IPS-18c (cell line): ENCODE measurements around the gene SLC26A11.
"Not testable (repeated sequence)": the region's sequence is repeated elsewhere in the genome, so short reads cannot be mapped to it uniquely, and the experiment has no call there.

Experiments
- H3K4me3 ChIP-seq: 2 replicates; pipeline ENCODE4 v1.7.0; 2013; ENCODE audit warnings: low read depth, mild to moderate bottlenecking, low read length, moderate library complexity; ENCODE audit not compliant: insufficient read depth
- H3K9me3 ChIP-seq: one replicate; pipeline ENCODE4 v1.6.1; 2013; ENCODE audit warnings: mild to moderate bottlenecking, low read length, moderate library complexity; ENCODE audit not compliant: control insufficient read depth, insufficient read depth

Gene SLC26A11

DNA sequence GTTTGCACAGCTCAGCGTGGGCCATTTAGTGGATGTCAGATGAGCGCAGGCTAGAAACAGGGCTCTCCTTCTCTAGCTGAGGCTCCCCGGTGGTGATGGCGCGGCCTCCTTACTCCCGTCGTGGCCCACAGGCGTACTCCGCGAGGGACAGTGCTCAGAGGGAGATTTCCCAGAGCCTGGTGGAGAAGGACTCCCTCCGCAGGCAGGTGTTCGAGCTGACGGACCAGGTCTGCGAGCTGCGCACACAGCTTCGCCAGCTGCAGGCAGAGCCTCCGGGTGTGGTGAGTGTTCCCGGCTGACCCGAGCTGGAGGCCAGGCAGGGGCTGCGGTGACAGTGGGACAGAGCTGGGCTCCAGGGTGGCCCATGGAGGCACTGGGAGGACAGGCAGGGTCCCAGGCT is 29.0 kb upstream of the SLC26A11 start:
- Histone ChIP-seq H3K4me3 (no peak overlapping the region), H3K9me3 (no peaks in the 10 kb centered on the region)

DNA sequence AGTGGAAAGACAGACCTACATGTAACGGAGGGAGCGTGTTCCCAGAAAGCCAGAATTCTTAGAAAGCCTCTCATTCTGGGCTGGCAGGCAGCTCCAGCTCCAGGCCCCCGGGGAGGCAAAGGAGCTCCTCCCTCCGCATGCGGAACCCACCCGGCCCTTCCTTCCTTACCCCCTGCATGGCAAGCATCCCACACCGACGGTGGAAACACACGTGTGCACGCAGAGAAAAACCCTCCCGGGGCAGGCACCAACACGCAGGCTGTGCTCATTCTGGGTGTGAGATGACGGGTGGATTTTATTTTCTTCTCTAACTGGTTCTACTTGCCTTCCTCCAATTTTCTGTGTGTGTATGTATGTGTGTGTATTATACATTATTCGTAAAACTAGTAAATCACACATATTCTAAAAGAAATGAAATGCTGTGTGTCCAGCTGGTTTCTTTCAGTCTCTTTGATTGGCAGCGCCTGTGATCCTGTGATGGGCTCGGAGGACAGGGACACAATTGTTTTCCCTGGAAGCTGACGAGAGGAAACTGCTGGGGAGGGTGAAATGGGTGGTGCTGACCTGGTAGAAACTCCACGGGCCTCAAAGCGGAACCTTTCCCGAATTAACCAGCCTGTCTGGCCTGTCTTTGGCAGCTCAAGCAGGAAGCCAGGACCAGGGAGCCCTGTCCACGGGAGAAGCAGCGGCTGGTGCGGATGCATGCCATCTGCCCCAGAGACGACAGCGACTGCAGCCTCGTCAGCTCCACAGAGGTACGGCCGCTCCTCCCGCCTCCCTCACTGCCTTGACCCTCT is 28.2 kb upstream of the SLC26A11 start:
- no peak overlapping the region for H3K4me3 ChIP-seq

DNA sequence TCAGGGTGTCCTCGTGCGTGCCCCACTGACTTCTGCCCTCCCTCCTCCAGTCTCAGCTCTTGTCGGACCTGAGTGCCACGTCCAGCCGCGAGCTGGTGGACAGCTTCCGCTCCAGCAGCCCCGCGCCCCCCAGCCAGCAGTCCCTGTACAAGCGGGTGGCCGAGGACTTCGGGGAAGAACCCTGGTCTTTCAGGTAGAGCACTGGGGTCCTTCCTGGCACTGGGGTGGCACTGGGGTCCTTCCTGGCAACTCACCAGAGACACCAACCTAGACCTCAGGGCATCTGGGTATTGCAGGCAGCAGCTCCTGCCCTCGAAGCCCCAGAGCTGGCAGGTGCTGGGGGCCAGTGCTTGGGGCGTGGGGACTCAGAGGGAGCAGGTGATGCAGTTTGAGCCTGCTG is 25.1 kb upstream of the SLC26A11 start:
- Histone ChIP-seq H3K4me3 (no peak overlapping the region), H3K9me3 (no peaks in the 10 kb centered on the region)

More for the DNA sequence above, 28.2 kb upstream of the SLC26A11 start:
- H3K9me3 ChIP-seq, result no peaks in the 10 kb centered on the region

DNA sequence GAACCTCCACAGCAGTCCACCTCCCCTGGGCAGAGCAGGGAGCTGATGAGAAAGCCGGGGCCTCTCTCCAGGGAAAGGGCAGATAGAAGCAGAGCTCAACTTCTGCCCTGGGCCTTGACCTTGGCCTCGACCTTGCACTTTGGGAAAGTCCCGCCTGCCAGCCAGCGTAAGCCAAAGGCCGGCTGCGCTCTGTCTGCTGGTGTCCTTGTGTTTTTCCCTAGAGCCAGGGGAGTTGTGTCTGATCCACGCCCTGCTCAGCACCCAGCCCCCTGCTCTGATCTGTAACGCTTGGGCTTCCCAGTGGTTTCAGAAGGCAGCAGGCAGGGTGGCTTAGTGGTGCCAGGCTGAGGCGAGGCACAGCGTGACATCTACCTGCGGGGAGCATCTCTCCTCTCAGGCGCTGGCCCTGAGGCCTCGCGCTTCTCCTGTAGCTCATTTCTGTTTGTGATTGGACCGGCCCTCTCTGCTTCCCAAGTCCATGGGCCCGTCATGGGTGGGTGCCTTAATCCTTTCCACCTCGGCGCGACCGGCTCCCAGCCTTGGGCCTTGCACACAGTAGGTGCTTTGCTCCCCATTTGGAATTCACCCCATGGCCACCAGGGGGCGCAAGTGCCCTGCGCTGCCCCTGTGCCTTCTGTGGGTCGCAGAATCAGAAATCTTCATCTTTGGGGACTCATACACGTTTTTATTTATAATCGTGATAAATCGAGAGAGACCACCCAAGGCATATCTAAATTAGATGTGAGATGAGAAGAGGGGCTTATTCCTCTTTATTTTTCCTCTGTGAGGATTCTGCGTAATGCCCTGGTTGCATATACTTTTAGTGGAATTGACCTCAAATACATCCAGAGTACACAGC is 24.3 kb upstream of the SLC26A11 start:
- no peak overlapping the region for H3K4me3 ChIP-seq
- H3K9me3 ChIP-seq, result no peaks in the 10 kb centered on the region

DNA sequence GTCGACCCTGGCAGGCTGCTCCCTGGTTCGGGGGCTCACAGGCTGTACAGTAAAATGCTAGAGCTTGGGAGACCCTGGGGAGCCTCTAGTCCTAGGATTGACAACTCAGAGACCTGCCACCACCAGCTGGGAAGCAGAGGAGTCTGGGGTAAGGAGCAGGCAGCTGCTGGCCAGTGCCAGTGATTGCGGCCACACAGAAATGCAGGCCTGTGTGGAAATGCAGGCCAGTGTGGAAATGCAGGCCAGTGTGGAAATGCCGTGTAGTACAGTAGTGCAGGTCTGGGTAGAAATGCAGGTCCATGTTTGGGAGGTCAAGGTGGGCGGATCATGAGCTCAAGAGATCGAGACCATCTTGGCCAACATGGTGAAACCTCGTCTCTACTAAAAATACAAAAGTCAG is 23.6 kb upstream of the SLC26A11 start:
- no peak overlapping the region for H3K4me3 ChIP-seq
- H3K9me3 ChIP-seq, result no peaks in the 10 kb centered on the region

DNA sequence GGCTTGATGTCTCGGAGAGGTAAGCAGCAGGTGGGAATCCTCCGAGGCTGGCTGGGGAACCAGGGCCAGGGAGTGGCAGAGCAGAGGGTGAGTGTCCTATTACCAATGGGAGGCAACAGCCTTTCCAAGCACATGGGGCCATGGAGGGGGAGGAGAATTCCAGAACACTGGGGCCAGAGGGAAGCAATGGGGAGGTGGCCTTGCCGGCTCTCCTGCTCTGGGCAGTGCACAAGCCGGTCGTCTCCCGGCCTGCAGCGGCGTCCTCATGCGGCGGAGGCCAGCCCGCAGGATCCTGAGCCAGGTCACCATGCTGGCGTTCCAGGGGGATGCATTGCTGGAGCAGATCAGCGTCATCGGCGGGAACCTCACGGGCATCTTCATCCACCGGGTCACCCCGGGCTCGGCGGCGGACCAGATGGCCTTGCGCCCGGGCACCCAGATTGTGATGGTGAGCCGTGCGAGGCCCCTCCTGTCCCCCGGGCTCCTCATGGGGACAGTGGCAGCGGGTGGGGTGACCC is 22.0 kb upstream of the SLC26A11 start:
- Histone ChIP-seq H3K4me3 (no peak overlapping the region), H3K9me3 (no peaks in the 10 kb centered on the region)

DNA sequence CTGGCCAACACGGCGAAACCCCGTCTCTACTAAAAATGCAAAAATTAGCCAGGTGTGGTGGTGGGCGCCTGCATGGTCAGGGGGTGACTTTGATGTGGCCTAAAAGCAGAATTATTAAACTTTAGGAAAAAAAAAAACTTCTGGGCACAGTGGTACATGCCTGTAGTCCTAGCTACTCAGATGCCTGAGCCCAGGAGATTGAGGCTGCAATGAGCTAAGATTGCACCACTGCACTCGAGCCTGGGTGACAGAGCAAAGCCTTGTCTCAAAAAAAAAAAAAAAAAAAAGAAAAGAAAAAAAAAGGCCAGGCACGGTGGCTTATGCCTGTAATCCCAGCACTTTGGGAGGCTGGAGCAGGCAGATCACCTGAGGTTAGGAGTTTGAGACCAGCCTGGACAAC is 20.9 kb upstream of the SLC26A11 start:
- H3K9me3 ChIP-seq, H3K4me3 ChIP-seq: not testable (repeated sequence)

DNA sequence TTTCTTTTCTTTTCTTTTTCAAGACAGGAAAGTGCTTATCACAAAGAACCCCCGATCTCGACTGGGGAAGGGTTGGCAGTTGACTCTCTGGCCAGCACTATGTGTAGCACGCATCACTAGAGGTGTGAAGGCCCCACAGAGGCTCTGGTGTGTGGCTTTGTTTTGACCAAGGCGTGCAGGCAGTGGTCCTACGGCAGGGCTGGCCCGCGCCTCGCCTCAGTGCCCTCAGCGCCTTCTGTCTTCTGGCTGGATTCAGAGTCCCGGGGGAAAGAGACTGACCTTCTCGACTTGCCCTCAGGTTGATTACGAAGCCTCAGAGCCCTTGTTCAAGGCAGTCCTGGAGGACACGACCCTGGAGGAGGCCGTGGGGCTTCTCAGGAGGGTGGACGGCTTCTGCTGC is 18.8 kb upstream of the SLC26A11 start:
- Histone ChIP-seq H3K4me3 (no peak overlapping the region), H3K9me3 (no peaks in the 10 kb centered on the region)

DNA sequence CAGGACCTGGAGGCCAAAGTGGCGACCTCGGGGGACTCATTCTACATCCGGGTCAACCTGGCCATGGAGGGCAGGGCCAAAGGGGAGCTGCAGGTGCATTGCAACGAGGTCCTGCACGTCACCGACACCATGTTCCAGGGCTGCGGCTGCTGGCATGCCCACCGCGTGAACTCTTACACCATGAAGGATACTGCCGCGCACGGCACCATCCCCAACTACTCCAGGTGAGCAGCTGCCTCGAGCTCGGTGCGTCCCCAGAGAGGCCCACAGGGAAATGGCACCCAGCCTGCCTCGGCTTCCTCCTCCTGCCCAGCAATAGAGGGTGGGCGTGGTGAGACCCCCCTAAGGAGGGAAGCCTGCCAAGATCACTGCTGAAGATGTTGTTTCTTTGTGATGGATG is 18.0 kb upstream of the SLC26A11 start:
- Histone ChIP-seq H3K4me3 (no peak overlapping the region), H3K9me3 (no peaks in the 10 kb centered on the region)

DNA sequence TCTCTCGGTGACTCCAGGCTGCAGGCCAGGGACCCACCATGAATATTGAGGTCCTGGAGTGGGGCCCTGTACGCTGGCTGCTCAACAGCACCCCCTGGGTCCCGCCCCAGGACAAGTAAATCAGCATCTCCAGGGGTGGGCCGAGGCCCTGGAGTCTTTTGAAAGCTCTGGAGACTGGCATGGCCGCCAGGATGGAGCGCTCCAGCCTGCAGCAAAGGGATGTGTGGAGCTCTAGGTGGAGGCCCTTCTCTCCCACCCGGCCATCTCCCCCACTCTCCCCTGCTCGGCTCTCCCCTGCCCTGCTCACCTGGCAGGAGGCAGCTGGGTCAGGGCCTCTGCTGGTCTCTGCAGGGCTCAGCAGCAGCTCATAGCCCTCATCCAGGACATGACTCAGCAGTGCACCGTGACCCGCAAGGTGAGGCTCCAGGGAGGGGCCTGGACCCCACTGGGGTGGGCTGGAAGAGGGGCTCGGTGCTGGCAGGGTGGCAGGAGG is 16.7 kb upstream of the SLC26A11 start:
- H3K4me3 ChIP-seq, result no peak overlapping the region

DNA sequence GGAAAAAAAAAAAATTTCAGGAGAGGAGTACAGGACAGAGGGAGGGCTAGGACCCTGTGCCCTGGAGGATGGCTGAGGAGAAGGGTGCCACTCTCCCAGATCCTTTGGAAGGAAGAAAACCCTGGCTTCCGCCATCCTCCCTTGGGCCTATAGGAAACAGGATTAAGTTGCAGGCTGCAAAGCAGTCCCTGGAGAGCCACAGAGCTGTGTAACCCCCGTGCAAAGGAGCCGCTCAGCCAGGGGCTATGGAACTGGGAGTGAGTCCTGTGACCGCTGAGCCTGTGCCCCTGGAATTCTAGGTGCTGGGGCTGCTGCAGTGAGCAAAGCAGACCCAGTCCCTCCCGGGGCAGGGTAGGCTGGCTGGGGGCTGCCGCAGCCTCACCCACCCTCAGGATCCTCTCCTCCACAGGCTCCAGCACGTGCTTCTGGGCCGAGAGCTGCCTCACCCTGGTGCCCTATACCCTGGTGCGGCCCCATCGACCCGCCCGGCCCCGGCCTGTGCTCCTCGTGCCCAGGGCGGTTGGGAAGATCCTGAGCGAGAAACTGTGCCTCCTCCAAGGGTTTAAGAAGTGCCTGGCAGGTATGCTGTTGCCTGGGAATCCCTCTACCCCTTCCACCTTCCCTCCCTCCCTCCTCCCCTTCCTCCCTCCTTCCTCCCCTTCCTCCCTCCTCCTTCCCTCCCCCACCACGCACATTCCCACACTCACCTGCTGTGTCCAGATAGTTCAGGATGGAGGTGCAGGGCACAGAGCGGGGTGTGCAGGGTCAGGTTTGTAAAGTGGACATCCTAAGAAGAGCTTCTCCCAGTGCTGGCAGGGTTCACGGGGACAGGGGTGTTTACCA is 15.4 kb upstream of the SLC26A11 start:
- no peaks in the 10 kb centered on the region for H3K9me3 ChIP-seq
- H3K4me3 ChIP-seq, result no peak overlapping the region

More for the DNA sequence above, 16.7 kb upstream of the SLC26A11 start:
- H3K9me3 ChIP-seq, result no peaks in the 10 kb centered on the region

DNA sequence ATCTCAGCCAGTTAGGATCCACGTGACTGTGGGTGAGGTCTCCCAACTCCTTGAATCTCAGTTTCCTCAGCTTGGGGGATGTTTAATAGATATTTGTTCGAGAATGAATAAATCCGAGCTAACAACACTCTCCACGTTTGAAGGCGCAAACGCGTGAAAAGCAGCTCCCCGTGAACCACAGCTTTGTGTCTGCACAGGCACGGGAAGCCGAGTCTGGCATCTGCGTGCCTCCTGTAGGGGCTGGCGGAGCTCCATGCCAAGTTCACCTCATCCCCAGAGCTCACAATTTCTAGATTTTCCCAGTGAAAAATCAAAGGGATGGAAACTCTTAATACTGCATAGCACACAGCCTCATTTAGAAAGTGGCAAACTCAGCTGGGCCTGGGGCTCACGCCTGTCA is 14.4 kb upstream of the SLC26A11 start:
- no peak overlapping the region for H3K4me3 ChIP-seq

DNA sequence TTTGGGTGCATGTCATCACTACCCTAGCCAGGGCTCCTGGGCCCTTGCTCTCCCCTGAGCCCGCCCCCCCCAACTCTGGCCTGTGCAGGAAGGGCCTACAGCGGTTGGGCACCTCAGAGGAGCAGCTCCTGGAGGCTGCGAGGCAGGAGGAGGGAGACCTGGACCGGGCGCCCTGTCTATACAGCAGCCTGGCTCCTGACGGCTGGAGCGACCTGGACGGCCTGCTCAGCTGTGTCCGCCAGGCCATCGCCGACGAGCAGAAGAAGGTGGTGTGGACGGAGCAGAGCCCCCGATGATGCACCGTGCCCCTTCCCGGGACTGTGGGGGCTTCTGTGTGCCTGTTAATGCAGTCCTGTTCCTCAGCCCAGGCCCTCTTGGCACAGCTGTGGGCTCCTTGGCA is 12.2 kb upstream of the SLC26A11 start:
- H3K4me3 ChIP-seq, result no peak overlapping the region
- no peaks in the 10 kb centered on the region for H3K9me3 ChIP-seq

More for the DNA sequence above, 14.4 kb upstream of the SLC26A11 start:
- H3K9me3 ChIP-seq, result no peaks in the 10 kb centered on the region

DNA sequence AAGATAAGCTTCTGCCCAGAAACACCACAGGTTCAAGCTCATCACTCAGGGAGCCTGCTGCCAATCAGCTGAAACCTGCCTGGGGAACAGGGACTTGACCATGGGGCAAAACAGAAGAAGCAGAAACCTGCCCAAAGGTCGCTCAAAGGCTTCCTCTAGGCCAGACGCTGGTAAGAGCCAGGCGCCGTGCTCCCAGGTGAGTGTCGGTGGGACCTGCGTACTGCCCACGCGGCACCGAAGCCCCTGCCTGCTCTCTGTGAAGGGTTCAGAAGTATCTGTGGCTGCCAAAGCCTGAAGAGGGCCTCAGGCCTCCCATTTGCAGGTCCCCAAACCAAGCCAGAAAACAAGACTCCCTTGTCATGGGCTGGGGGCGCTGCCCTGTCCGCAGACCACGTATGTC is 10.5 kb upstream of the SLC26A11 start:
- Histone ChIP-seq H3K4me3 (no peak overlapping the region), H3K9me3 (no peaks in the 10 kb centered on the region)

DNA sequence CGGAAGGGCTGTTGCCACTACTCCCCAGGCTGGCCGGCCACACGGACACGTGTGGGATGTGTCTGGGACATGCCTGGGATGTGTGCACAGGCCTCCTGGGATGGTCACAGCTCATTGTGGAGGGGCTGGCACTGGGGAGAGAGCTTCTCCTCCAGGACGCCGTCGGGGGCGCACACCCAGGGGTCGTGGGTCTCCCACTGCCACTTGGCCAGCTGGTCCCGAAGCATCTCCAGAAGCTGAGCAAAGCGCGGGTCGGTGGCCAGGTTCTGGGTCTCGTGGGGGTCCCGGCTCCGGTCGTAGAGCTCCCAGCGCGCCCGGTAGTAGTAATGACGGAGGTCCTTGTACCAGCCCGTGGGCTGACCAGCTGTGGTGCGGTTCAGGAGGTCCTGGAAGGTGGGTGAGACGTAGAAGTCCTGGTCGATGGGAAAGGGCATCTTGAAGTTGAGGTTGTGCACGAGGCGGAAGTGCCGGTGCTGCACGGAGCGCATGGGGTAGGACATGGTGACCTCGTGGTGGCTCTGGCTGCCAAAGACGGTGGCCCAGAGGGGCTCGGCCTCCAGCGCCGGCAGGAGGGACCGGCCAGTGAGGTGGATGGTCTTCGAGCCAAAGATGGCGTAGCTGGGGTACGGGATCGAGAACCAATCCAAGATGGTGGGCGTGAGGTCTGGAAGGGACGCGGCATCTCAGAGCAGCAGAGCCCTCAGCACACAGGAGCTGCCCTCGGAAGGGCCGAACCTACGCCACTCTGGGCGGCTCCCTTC is 9.7 kb upstream of the SLC26A11 start:
- Histone ChIP-seq H3K4me3 (no peak overlapping the region), H3K9me3 (no peaks in the 10 kb centered on the region)

DNA sequence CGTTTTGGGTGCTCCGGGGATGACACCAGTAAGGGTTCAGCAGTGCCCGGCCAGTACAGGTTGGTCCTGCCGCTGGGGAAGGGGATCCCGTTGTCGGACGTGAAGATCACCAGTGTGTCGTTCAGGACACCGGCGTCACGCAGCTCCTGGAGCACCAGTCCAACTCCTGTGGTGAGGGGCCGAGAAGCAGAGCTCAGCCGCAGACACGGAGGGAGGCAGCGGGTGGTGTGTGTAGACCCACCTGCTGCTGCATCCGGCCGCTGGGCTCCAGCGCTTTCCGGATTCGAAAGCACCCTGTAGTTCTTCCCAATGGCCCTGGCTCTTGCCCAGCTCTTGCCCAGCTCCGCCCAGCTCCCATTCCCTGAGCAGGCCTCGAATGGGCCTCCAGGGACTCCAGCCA is 8.1 kb upstream of the SLC26A11 start:
- Histone ChIP-seq H3K4me3 (no peak overlapping the region), H3K9me3 (no peaks in the 10 kb centered on the region)
